ENCODE measurements around the gene IFNA13. TPM values are rescaled to one million over a fixed set of nuclear protein-coding genes. Genes with fewer than 3 reads are reported as not detected.

IFNA13 gene
- total and polyA plus RNA-seq, 2 donors (not counting 3 experiments of a cell fraction or from before 2014, with no cell fraction given), result not detected

- CTCF ChIA-PET, result interaction anchor here (1.6 kb wide), 1 partner anchor 22 kb away, joined by 5 read pairs; no protein-coding TSS in a partner anchor
These were observed 19.4 kb downstream of the IFNA13 start for GRCh38 chr9:21348430-21348970.

More at GRCh38 chr9:21348430-21348970, 19.4 kb downstream of the IFNA13 start:
- Histone ChIP-seq H3K27me3 (ENCODE audit: control insufficient read depth in 2 of 2, insufficient read depth in 2 of 2, low read length in 2 of 2) (peaks cover 10 to 35% of the 10 kb centered on the region in 2 experiments), H3K36me3 (ENCODE audit: control insufficient read depth in 2 of 2, extremely low read depth in 1 of 2, insufficient read depth in 2 of 2, low read length in 2 of 2) (no peaks in the 10 kb centered on the region), H2AFZ (ENCODE audit: low read depth, low read length) (no peak overlapping the region), H3K9me3 (replicated peaks; ENCODE audit: control insufficient read depth, insufficient read depth, low read length) (no peaks in the 10 kb centered on the region), H3K4me3 (replicated peaks in 1 of 3; ENCODE audit: insufficient read depth in 1 of 3, low read depth in 1 of 3, low read length in 3 of 3) (no peak overlapping the region), H3K9ac (replicated peaks; ENCODE audit: extremely low read depth, insufficient read depth, low read length) (no peak overlapping the region), H3K4me2 (ENCODE audit: insufficient read depth, low read length) (no peak overlapping the region), H3K9me1 (replicated peaks; ENCODE audit: control insufficient read depth, extremely low read depth, insufficient read depth, low read length) (no peaks in the 10 kb centered on the region), H3K4me1 (ENCODE audit: control insufficient read depth, extremely low read depth, insufficient read depth, low read length) (no peaks in the 10 kb centered on the region), H3K79me2 (ENCODE audit: control insufficient read depth, insufficient read depth, low read length) (no peaks in the 10 kb centered on the region), H3K27ac (ENCODE audit: insufficient read depth, low read depth, low read length) (no peak overlapping the region), H4K20me1 (replicated peaks; ENCODE audit: control insufficient read depth, extremely low read depth, insufficient read depth, low read length) (no peaks in the 10 kb centered on the region)
- FAIRE-seq (no peak), DNase-seq (ENCODE audit: low read depth, low spot score) (no peak)
- BruUV-seq (replicated peaks), result no TSS peak
- POLR2A ChIA-PET, result no interaction called here
- dilution Hi-C loops (cut with MboI; ENCODE audit: extremely low pct_ligation_motif_present, low sequenced_read_pairs) (no loop called here), intact Hi-C loops (cut with micrococcal nuclease) (loop anchor here (5.0 kb wide), 1 partner anchor 66 kb away; no protein-coding TSS in a partner anchor)
- TF ChIP-seq MAX (IDR thresholded peaks at IDR 0.05; ENCODE audit: insufficient read depth, insufficient read length), result no peak
- TF ChIP-seq CTCF (IDR thresholded peaks at IDR 0.05; ENCODE audit: extremely low read depth in 1 of 2, insufficient read depth in 1 of 2, low read depth in 1 of 2, low read length in 2 of 2), result no peak
- no peak for TF ChIP-seq JUN (IDR thresholded peaks at IDR 0.05; ENCODE audit: borderline replicate concordance, insufficient read depth, insufficient read length, low read depth)
- no peak for TF ChIP-seq POLR2A (IDR thresholded peaks at IDR 0.05; ENCODE audit: low read depth, low read length)
- no peak for TF ChIP-seq GATA2 (IDR thresholded peaks at IDR 0.05; ENCODE audit: insufficient read depth, insufficient read length, low read depth, low read length)
- no peak for TF ChIP-seq POLR2AphosphoS5 (IDR thresholded peaks at IDR 0.05; ENCODE audit: insufficient read depth, low read depth, low read length)
- TF ChIP-seq EZH2 (IDR thresholded peaks at IDR 0.05; ENCODE audit: borderline replicate concordance, low read depth, low read length, severe bottlenecking), result no peak
- TF ChIP-seq MYC (IDR thresholded peaks at IDR 0.05; ENCODE audit: low read depth, low read length), result no peak
- TF ChIP-seq FOS (IDR thresholded peaks at IDR 0.05; ENCODE audit: borderline replicate concordance, insufficient read depth, low read length), result no peak
